ENCODE data around the gene H3-3A. TPM values are rescaled to one million over a fixed set of nuclear protein-coding genes. Genes with fewer than 3 reads are reported as not detected.

Gene H3-3A
- total RNA-seq, 1 donor from 2014 or later, result 214 TPM

- no peak overlapping the region for H3K4me3 ChIP-seq
- H3K4me1 ChIP-seq, result no peaks in the 10 kb centered on the region
- TF ChIP-seq, protein P1, sequence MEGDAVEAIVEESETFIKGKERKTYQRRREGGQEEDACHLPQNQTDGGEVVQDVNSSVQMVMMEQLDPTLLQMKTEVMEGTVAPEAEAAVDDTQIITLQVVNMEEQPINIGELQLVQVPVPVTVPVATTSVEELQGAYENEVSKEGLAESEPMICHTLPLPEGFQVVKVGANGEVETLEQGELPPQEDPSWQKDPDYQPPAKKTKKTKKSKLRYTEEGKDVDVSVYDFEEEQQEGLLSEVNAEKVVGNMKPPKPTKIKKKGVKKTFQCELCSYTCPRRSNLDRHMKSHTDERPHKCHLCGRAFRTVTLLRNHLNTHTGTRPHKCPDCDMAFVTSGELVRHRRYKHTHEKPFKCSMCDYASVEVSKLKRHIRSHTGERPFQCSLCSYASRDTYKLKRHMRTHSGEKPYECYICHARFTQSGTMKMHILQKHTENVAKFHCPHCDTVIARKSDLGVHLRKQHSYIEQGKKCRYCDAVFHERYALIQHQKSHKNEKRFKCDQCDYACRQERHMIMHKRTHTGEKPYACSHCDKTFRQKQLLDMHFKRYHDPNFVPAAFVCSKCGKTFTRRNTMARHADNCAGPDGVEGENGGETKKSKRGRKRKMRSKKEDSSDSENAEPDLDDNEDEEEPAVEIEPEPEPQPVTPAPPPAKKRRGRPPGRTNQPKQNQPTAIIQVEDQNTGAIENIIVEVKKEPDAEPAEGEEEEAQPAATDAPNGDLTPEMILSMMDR (IDR thresholded peaks at IDR 0.05), result no peak
- H3K36me3 ChIP-seq, result no peaks in the 10 kb centered on the region
- intact Hi-C loops (cut with DNase I), result no loop called here
- H3K9me3 ChIP-seq, result no peaks in the 10 kb centered on the region
- DNase-seq (ENCODE audit: low spot score in 2 of 2), result no peak
- no peaks in the 10 kb centered on the region for H3K27me3 ChIP-seq
- H3K27ac ChIP-seq, result no peak overlapping the region
These were observed 38.8 kb upstream of the H3-3A start for GRCh38 chr1:226023735-226024134.

- Histone ChIP-seq H3K9me3 (no peaks in the 10 kb centered on the region), H3K27me3 (no peaks in the 10 kb centered on the region), H3K4me3 (no peak overlapping the region), H3K36me3 (no peaks in the 10 kb centered on the region), H3K27ac (no peak overlapping the region), H3K4me1 (no peaks in the 10 kb centered on the region)
- intact Hi-C loops (cut with DNase I), result no loop called here
- no peak for DNase-seq (ENCODE audit: low spot score in 2 of 2)
- TF ChIP-seq, protein P1 (IDR thresholded peaks at IDR 0.05), result no peak
These were observed 35.7 kb upstream of the H3-3A start for GRCh38 chr1:226026833-226027232.

DNA sequence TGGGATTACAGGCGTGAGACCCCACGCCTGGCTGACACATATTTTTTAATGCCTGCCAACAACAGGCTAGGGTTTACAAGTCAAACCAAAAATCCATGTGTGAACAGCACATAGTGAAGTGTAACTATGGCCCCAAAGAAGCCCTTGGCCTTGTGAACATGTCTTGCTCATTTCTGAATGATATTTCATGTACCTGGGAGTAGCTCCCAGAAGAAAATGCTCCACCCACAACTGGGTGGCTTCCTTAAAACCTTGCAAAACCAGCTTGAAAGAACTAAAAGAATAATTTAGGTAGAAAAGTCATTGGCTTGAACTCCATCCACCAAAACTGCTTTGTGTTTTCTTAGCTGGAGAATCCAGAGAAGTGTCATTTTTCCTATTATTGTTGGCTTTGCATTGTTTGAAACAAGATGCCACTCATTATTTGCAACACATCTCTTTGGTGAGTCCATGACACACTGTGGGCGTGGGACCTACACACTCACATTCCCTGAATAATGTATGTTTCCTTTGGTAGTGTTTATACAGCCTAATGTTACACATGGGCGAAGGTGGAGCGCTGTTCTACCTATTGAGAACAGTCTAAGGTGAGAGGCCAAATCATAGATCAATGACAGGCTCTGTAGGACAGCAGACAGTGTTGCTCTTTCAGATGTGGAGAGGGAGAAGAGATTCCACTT is 34.8 kb upstream of the H3-3A start:
- intact Hi-C loops (cut with DNase I), result no loop called here
- Histone ChIP-seq H3K27ac (no peak overlapping the region), H3K4me1 (no peaks in the 10 kb centered on the region), H3K36me3 (no peaks in the 10 kb centered on the region), H3K9me3 (no peaks in the 10 kb centered on the region), H3K4me3 (no peak overlapping the region), H3K27me3 (no peaks in the 10 kb centered on the region)
- no peak for DNase-seq (ENCODE audit: low spot score in 2 of 2)
- TF ChIP-seq, protein P1 (IDR thresholded peaks at IDR 0.05), result no peak

- H3K27ac ChIP-seq, result no peak overlapping the region
- no peak for DNase-seq (ENCODE audit: low spot score in 2 of 2)
- intact Hi-C loops (cut with DNase I), result no loop called here
These were observed 33.4 kb upstream of the H3-3A start for GRCh38 chr1:226029093-226029496.

GRCh38 chr1:226029568-226030225 is 32.8 kb upstream of the H3-3A start:
- Histone ChIP-seq H3K36me3 (no peaks in the 10 kb centered on the region), H3K4me3 (no peak overlapping the region), H3K27me3 (no peaks in the 10 kb centered on the region), H3K4me1 (peaks cover 0 to 7% of the 10 kb centered on the region in 2 donors), H3K9me3 (no peaks in the 10 kb centered on the region), H3K27ac (no peak overlapping the region)
- TF ChIP-seq, protein P1 (IDR thresholded peaks at IDR 0.05), result no peak
- DNase-seq (ENCODE audit: low spot score in 2 of 2), result no peak
- intact Hi-C loops (cut with DNase I), result no loop called here

More at GRCh38 chr1:226029093-226029496, 33.4 kb upstream of the H3-3A start:
- Histone ChIP-seq H3K9me3 (no peaks in the 10 kb centered on the region), H3K4me3 (no peak overlapping the region), H3K4me1 (peaks cover 0 to 5% of the 10 kb centered on the region in 2 donors), H3K36me3 (no peaks in the 10 kb centered on the region), H3K27me3 (no peaks in the 10 kb centered on the region)
- TF ChIP-seq, protein P1 (IDR thresholded peaks at IDR 0.05), result no peak
